GM19240 (cell line): ENCODE measurements around the gene FGFR4.
A peak's percentile ranks its signal among the peaks of the same experiment; 100 is the strongest.

Experiments
- DNase-seq: peaks from one replicate; pipeline ENCODE4 v3.0.0; 2011; ENCODE audit warnings: low spot score; ENCODE audit not compliant: insufficient read length

FGFR4 gene

DNA sequence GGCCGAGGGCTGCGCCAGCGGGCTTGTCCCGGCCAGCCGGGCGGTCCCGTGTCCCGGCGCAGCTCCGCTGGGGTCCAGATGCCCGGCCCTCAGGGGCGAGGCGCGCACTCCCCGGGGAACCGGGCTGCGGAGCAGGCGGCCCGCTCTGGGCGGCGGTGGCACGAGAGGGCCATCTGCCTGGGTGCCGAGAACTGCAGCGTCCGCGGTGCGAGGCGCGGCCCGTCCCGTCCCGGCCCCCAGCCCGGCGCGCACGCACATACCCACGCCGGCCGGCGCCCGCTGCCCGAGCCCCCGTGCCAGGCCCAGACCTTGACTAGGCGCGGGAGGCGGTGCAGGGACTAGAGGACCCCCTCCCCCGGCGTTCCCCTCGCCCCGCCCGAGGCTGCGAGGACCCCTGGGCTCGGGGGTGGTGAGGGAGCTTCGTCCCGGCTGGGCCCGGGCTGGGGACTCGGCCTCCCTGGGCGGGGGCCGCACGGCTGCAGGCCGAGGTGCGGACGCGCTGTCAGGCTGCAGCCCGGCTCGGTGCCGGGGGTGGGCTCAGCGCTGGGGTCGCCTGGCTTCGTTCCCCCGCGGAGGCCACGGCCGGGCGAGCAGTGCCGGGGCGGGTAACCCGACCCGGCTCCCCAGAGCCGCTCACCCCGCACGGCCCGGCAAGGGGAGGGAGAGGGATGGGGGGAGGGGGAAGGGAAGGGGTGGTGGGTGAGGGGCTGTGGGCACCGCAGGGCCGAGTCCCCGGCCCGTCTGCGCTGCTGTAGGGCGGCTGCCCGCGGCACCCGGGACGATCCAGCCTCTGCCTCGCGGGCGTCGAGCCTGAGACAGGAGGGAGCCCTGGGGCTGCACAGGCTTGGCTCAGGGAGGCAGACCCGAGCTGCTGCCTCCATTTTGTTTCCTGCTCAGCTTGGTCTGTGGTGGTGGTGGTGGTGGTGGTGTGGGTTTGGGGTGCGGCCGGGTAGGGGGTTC, 45.7 kb downstream of the FGFR4 start:
- no peak for DNase-seq

DNA sequence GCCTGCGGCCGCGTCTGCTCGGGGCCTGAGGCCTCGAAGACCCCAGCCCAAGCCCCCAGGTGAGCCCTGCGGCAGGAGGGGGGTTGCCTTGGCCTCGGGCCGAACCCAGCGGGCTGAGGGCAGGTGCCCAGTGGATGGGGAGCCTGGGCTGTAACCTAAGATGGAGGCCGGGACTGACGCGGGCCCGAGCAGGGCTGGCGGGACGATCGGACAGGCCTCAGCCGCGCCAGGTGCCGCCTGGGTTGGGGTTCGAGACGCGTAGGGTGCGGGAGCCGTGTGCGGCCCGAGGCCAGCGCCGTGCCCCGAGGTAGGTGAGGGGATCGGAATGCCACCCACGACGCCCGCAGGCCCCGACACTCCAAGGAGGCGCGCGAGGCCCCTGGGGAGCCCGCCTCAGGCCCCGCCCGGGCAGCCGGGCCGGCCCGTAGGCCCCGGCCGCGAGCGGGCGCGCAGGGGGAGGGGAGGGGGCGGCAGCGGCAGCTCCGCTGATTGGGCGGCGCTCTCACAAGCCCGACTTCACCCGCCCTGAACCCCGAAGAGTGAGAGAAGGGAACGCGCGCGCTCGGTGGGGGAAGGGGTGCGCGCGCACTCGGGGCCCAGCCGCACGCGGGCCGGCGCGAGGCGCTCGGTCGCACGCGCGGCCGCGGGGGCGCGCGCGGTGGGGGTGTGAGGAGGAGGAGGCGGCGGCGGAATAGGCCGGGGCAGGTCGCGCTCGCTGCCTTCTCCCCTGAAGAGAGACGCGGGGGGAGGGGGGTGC, 46.6 kb downstream of the FGFR4 start, which contains the start of gene NSD1:
NSD1 (plus strand) TSS at position 678 of the 757 bp plus-strand sequence. CDS start 1,331 bp downstream, outside the sequence.
- peak; percentile 88 for DNase-seq

DNA sequence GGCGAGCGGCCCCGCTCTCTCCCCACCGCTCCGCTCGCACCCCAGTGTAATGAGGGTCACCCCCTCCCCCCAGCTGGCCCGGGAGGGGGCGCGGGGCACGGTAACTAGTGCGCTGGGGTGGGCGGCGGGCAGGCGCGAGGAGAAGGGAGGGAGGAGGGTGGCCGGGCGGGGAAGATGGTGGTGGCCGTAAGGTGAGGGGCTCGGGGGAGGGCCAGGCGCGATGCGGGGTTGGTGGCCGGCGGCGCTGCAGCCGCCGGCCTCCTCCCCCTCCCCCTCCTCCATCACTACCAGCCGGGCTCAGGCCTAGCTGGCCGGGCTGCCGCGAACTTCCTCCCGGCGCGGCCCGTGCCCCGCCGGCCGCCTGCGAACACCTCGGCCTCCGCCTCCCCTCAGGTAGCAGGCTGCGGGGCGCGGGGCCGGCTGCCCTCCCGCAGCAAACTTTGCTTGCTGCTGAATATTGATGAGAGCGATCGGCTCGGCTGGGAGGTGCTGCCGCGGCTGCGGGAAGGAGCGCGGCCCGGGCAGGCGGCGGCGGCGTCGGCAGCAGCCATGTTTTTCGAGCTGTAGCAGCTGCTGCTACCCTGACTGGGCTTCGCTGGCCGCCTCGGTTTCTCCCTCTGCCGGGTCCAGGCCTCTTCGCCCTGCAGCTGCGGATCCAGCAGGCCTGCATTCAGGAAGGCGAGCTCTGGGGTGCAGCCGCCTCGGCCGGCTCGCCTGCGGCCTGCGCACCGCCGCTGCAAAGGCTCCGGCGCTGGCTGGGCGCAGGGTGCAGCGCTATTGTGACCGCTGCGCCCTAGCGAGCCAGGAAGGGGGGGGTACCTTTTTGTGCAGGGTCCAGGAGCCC, 47.4 kb downstream of the FGFR4 start:
- DNase-seq = no peak

DNA sequence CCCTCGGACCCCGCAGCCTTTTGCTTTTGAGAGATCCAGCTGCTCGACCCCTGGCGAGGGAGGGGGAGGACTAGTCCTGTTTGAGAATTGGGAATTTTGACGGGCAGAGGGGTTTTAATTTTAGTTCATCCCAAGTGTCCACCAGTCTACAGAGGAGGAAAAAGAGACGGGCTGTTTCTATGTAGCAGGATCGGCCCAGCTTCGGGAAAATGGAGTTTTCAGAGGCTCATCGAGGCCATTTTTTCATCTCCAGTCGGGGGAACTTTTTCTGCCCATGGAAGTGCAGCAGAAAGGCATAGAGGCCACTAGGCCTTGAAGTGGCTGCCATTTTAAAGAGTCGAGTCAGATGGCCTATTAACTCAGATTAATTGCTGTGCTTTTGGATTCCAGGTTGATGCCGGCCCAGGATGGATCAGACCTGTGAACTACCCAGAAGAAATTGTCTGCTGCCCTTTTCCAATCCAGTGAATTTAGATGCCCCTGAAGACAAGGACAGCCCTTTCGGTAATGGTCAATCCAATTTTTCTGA, 48.0 kb downstream of the FGFR4 start:
- no peak for DNase-seq

DNA sequence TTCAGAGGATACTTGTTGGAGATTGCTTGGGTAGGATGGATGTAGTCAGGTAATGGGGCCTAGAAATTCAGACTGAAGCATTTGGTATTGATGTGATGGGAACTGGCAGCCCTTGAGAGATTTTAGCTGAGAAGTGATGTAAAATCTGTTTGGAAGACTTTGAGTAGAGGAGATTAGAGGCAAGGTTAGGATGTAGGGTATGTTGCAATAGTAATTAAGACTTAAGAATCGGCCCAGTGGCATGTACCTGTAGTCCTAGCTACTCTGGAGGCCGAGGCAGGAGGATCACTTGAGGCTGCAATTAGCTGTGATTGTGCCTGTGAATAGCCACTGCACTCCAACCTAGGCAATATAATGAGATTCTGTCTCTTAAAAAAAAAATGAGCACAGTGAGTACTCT, 53.6 kb downstream of the FGFR4 start:
- no peak for DNase-seq

DNA sequence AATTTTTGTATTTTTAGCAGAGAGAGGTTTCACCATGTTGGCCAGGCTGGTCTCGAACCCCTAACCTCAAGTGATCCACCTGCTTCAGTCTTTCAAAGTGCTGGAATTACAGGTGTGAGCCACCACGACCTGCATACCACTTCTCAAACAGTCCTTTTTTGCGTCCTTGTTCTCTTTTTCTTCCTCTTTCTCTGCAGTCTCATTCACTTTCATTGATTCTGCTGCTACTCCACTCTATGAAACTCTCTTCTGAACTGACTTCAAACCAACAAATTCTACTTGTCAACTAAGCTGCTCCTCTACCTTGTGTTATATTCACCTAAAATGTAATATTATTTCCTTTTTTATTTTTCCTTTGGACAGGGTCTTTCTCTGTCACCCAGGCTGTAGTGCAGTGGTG, 54.8 kb downstream of the FGFR4 start:
- no peak for DNase-seq

DNA sequence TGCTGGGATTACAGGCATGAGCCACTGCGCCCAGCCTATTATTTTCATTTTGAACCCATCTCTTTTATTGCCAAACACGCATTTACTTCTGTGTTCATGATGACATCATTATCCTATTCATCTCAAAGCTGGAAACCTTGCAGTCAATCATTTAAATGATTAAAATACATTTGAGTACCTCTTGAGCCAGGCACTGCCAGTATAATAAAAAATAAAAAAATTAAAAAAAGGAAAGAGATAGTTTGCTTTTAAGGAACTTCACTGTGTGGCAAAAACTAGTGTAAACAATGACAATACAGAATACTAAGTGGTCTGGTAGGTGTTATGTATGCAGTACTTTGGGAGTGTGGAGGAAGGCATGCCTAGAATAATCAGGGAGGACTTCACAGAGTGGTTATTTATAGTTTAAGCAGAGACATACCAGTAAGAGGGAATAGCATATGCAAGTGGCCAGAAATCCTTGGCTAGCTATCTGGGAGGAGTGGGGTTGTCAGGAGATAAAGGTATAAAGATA, 55.4 kb downstream of the FGFR4 start:
- no peak for DNase-seq

DNA sequence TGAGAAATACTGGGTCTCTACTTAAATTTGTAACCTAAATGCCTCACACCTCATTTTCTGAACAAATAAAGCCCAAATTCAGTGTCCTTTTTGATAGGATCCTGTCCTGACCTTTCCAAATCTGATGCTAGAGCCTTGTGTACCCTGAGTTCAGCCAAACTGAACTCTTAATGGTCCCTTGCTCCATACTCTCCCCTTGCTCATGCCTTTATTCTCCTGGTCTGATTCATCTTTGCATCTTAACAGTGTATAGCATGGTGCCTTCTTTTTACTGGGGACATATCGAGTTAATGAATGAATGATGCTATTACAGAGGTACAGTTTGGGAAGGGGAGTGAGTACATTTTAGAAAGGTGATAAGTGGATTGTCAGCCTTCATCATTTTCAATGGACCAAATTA, 56.1 kb downstream of the FGFR4 start:
- DNase-seq = no peak

DNA sequence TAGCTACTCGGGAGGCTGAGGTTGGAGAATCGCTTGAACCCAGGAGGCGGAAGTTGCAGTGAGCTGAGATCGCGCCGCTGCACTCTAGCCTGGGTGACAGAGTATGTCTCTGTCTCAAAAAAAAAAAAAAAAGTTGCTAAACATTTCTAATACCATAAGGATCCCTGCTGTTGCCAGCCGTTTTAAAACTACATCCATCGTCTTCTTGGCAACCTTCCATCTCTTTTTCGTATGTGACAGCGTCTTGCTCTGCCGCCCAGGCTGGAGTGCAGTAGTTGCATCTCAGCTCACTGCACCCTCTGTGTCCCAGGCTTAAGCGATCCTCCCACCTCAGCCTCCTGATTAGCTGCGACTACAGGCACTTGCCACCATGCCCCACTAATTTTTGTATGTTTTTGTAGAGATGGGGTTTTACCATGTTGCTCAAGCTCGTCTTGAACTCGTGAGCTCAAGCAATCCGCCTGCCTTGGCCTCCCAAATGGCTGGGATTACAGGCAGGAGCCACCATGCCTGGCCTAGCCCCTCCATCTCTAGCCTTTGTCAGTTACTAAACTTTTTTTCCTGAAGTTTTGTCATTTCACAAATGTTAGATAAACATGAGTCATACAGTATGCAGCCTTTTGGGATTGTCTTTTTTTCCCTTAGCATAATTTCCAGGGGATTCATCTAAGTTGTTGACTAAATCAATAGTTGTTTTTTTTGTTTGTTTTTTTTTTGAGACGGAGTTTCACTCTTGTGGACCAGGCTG, 60.4 kb downstream of the FGFR4 start:
- no peak for DNase-seq
